Astrocyte of the hippocampus (primary cell): ENCODE measurements around the gene RUNX3.

Experiments used
- DNase-seq: peaks from one replicate; pipeline ENCODE4 v3.0.0; 2011; ENCODE audit warnings: low read depth, low spot score

Gene RUNX3

GRCh38 chr1:24886241-24886640 is 43.8 kb downstream of the RUNX3 start:
- DNase-seq = no peak

- DNase-seq = no peak
These were observed 45.3 kb downstream of the RUNX3 start for GRCh38 chr1:24884751-24885150.

DNA sequence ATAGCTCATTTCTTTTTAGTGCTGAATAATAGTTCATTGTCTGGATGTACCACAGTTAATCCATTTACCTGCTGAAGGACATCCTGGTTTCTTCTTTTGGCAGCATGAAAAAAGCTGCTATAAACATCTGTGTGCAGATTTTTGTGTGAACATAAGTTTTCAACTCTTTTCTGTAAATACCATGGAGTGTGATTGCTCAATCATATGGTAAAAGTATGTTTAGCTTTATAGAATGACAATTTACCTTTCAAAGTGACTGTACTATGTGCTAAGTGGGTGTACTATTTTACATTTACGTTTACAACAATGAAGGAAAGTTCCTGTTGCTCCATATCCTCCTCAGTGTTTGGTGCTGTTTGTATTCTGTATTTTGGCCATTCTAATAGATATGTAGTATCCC is 49.0 kb downstream of the RUNX3 start:
- no peak for DNase-seq

DNA sequence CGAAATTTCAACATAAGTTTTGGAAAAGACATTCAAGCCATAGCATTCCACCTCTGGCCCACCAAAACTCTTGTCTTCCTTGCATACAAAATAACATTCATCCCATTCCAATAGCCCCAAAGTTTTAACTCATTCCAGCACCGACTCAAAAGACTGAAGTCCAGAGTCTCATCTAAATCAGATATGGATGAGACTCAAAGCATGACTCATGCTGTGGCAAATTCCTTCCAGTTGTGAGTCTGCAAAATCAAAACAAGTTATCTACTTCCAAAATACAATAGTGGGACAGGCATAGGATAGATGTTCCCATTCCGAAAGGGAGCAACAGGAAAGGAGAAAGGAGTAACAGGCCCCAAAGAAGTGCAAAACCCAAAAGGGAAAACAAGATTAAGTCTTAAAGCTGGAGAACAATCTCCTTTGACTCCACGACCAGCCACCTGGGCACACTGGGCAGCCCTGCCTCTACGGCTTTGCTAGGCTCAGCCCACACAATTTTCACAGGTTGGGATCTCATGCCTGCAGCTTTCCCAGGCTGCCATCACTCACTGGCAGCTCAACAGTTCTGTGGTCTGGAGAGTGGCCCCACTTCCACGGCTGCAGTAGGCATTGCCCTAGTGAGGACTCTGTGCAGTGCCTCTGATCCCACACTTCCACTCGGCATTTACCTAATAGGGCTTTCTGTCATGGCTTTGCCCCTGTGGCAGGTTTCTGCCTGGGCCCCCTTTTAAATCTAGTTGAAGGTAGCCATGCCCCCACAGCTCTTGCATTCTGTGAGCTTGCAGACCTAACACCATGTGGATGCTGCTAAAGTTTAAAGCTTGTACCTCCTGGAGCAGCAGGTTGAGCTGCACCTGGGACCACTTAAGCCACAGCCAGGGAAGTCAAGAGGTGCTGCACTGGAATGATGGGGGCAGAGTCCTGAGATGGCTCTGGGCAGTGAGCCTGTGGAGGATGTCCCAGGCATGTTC is 51.0 kb downstream of the RUNX3 start:
- DNase-seq = peak; percentile 33

GRCh38 chr1:24878045-24878444 is 52.0 kb downstream of the RUNX3 start:
- DNase-seq = no peak

- no peak for DNase-seq
These were observed 54.0 kb downstream of the RUNX3 start for GRCh38 chr1:24875991-24876506.

- no peak for DNase-seq
These were observed 54.8 kb downstream of the RUNX3 start for GRCh38 chr1:24875257-24875656.

GRCh38 chr1:24874611-24875234 is 55.4 kb downstream of the RUNX3 start:
- DNase-seq = no peak

DNA sequence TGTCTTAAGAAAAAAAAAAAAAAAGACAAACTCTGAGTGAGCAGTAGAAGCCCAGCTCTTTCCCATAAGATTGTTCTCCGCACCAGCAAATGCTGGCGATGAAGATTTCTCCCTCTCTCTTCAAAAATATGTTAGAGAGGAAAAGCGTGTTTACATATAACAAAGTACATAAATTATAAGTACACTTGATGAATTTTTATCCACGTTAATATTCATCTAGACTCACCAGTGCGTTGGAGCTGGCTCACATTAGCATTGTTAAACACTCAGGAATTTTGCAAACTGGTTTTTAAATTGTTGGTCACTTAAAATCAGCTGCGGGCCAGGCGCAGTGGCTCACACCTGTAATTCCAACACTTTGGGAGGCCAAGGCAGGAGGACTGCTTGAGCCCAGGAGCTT is 56.0 kb downstream of the RUNX3 start:
- no peak for DNase-seq

- DNase-seq = no peak
These were observed 56.9 kb downstream of the RUNX3 start for GRCh38 chr1:24873148-24873547.

- DNase-seq = no peak
These were observed 57.8 kb downstream of the RUNX3 start for GRCh38 chr1:24872061-24872850.

DNA sequence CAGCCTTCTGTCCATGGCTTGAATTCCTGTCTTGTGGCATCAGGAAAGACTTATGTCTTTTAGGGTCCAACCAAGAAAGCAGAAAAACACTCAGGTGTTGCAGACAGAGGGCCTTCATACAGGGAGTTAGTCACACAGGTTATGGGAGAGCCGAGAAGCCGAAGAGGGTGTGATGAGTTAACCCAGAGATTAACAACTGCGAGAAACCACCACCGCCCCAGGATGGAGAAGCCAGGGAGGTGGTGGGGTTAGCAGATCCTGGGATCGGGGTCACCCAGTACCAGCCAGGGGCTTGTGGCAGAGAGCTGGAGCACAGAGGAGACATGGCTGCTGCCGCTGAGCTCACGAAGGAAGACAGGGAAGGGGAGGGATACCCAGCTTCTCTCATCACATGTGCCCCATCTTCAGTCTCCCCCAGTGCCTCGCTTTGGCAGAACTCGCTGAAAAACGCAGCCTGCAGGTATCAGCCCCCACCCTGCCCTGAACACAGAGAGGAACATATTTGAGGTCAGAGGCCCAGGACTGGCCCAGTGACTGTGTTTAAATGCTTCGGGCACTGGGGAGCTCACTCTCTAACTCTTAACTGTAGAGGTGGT is 58.7 kb downstream of the RUNX3 start:
- no peak for DNase-seq

DNA sequence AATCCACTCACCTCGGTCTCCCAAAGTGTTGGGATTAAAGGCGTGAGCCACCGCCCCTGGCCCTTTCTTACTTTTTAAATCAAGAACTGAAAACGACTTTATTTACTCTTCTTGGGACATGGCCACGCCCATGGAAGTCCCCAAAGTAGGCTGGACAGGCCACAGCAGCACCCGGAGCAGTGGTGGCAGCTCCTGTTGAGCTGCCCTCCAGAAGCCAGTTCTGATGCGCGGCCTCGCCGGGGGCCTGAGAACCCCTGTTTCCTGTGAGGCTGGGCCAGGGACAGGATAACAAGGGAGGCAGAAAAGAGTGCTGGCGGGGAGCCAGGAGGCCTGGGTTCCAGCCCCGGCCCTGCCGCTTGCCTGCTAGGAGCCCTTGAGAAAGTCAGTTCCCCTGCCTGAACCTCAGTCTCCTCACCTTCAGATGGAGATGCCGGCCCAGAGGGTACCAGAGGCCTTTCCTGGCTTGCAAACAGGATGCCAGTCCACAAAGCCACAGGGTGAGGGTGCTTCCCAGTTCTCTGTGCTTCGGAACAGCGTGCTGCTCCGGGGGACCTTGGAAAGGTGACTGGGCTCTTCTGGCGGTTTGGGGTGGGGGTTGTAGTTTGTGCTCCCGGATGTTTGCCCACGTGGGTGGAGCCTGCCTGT is 59.4 kb downstream of the RUNX3 start:
- no peak for DNase-seq

DNA sequence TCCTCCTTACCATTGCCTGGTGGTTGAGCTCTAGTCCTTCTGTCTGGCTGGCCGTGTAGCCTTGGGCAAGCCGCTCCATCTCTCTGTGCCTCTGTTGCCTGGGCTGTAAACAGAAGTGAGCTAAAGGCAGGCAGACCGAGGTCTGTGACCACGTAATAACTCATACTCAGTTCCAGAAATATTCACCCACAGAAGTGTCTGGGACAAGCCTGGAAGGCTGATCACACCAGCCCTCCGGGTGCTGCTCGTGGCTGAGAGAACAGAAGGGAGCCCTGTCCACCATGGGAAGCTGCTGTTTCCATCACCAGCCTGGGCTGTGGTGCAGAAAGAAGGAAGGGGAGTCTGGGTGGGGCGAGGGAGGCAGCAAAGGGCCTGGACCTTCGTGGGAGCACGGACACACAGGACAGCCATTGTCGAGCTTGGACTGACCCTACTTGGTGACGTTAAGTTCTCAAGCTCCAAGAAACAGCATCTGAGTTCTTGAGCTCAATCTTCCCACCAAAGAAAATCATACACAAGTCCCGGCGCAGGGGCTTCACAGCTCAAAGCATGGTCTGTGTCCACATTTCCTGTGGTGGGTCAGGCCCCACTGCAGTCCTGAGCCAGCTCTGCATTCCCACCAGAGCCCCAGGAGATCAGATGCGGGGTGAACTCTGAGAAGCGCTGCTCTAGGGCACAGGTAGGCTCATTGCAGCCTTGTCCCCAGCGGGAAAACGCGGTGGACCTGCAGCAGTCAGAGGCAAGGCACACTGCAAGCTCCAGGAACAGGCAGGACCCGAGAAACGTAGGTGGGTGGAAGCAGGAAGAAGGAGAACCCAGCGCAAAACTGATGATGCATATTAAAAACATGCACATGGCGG is 61.8 kb downstream of the RUNX3 start:
- DNase-seq = no peak

DNA sequence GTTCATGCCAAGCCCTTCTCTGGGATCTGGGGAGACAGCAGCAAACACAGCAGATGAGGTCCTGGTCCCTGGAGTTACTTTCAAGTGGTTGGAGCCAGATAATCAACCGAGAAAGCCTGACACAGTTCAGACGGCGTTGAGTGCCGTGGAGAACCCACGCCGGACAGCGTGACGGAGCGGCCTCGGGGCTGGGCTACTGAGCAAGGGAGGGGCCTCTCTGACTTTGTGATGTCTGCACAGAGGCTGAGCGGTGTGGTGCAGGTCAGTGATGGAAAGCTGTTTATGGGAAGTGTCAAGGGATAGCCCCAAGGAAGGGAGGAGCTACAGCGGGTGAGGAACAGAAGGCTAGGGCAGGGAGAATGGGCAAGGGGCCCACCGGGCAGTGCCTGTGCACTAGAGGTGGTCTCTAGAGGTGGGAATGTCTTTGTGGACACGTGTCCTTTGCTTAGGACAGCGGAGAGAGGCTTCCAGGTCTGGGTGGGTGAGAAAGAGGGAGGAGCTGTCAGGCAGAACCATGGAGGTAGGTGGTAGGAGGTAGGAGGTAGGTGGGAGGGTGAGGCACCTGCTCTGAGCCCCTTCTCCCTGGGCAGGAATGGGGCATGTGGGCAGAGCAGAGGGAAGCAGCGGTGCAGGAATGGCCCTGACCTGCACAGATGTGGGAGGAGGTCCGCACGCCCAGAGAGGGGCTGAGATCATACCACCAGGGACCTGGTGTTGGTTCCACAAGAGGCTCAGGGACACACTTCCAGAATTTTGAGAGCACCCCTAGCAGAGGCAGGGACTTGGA is 62.8 kb downstream of the RUNX3 start:
- DNase-seq = no peak

DNA sequence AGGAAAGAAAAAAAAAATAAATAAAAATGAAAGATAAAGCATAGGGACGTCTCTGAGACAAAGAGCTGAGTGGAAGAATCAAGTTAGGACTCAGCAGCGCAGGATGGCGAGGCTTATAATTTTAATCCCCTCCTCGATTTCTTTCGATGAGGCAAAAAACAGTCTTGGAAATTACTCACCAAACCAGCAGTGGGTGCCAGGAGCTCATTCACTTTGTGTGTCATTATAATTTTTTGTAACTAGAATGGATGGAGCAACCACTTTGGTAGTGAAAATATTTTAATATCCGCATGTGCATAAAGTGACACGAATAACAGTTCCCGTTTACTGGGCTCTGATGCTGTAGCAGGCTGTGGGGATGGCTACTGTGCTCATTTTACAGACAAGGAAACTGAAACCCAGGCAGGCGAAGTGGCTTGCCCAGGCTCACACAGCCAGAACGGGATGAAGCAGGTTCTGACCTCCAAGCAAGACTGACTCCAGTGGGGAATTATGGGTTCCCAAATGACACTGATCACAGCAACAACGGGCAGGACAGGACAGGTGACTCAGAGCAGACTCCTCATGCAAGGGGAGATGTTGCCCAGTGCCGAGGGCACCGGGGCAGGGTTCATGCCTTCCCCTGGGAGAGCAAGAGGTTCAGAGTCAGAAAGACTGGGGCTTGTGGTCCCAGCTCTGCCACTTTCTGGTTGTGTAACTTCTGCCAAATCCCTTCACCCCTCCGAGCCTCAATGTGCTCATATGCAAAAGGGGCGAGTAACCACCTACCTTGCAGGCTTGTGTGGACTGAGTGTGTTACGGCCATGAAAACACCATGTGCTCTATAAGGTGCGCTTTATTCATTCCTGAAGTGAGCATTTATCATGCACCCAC is 63.6 kb downstream of the RUNX3 start:
- DNase-seq = no peak

DNA sequence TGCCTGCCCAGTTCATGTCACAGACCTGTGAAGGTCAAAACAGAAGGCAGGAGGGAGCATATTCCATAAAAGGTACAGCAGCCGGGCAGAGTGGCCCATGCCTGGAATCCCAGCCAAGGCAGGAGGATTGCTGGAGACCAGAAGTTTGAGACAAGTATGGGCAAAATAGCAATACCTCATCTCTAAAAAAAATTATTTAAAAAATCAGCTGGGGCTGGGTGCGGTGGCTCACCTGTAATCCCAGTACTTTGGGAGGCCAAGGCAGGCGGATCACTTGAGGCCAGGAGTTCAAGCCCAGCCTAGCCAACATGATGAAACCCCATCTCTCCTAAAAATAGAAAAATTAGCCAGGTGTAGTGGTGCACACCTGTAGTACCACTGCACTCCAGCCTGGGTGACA is 64.5 kb downstream of the RUNX3 start:
- DNase-seq = no peak

DNA sequence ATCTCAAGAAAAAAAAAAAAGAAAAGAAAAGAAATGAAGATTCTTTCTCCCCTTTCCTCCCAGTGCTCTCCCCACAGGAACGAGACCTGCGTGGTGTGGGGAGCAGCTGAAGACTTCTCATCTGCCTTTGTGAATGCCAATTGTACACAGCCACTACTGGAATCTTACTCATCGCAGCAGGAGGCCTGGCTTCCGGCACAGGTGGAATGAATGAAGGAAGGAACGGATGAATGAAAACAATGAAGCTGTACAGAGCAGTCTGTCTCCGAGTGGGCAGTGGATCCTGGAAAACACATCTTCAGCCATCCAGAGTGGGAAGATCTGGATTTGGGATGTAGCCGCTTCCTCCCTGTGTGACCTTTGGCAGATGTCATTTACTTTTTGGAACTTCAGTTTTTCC is 64.9 kb downstream of the RUNX3 start:
- no peak for DNase-seq
